A549 (cell line): ENCODE measurements around the gene TBC1D8.

Experiments
- CBX8 ChIP-seq: fragments of 200-600 bp; sonication (generic); IDR thresholded peaks from 2 replicates; pipeline ENCODE4 v1.6.1; 2016
- CHD2 ChIP-seq: fragments of 150-350 bp; IDR thresholded peaks from 2 replicates; pipeline ENCODE4 v1.6.1; 2014; ENCODE audit warnings: low read length; ENCODE audit not compliant: partially characterized antibody
- CTCF ChIP-seq: fragments of >200 bp; sonication (Bioruptor Twin); formaldehyde crosslinking; IDR thresholded peaks from 3 replicates; pipeline ENCODE4 v1.5.1; 2016
- EP300 ChIP-seq, 2 experiments: fragments of >200 bp; sonication (Bioruptor Twin); formaldehyde crosslinking; IDR thresholded peaks; 2 replicates in 1 of 2; 3 replicates in 1 of 2; pipeline ENCODE4 v1.6.1; 2016 to 2017
- FOSL2 ChIP-seq, 2 experiments: fragments of 450-650 bp in 1 of 2; fragments of >200 bp in 1 of 2; sonication (Bioruptor Twin) in 1 of 2; formaldehyde crosslinking; IDR thresholded peaks; 2 replicates each; pipeline versions ENCODE4 v1.5.0 to v1.6.1; 2016 to 2020; ENCODE audit warnings: mild to moderate bottlenecking in 1 of 2, moderate library complexity in 1 of 2
- GATA3 ChIP-seq: IDR thresholded peaks from 2 replicates; pipeline ENCODE4 v1.6.1; 2012; ENCODE audit warnings: borderline replicate concordance
- JUNB ChIP-seq: fragments of >200 bp; sonication (Bioruptor Twin); formaldehyde crosslinking; IDR thresholded peaks from 2 replicates; pipeline ENCODE4 v1.6.1; 2016
- MAFK ChIP-seq: fragments of 450-650 bp; IDR thresholded peaks from 2 replicates; pipeline ENCODE4 v1.6.1; 2014; ENCODE audit not compliant: partially characterized antibody
- MAZ ChIP-seq: fragments of 150-350 bp; IDR thresholded peaks from 2 replicates; pipeline ENCODE4 v1.6.1; 2014; ENCODE audit warnings: antibody characterized with exemption, low read depth, low read length, borderline replicate concordance
- POLR2A ChIP-seq: IDR thresholded peaks from 2 replicates; pipeline ENCODE4 v1.6.1; 2012; ENCODE audit warnings: mild to moderate bottlenecking, low read length
- SMC3 ChIP-seq: fragments of >200 bp; sonication (Bioruptor Twin); formaldehyde crosslinking; IDR thresholded peaks from 3 replicates; pipeline ENCODE4 v1.6.1; 2018; ENCODE audit warnings: inconsistent platforms
- TF ChIP-seq, protein P1 (sequence below): IDR thresholded peaks from 2 replicates; pipeline ENCODE4 v1.6.1; 2012
- TF ChIP-seq, protein P2 (sequence below): fragments of 200-600 bp; sonication (generic); IDR thresholded peaks from 2 replicates; pipeline ENCODE4 v1.6.1; 2016; ENCODE audit warnings: antibody characterized with exemption, mild to moderate bottlenecking, moderate library complexity

DNA sequence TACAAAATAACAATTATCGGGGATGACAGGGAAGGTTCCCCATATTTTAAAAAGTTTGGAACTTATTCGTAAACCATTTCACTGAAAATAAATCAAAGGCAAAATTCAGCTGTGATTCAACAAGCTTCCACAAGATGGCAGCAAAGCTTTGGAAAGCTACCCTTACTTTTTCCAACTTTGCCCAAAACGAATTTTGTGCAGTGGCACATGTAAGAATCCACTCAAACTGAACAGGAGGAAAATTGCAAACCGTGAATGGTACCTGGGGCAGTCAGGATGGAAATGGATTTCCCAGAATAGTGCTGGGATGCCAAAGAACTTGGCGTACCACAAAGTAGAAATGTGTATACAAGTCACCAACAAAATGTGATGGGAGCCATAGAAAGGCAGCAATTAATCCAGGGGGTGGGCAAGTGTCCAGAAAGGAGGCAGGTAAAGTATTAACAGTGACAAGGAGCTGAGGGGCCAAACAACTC is 138.4 kb downstream of the TBC1D8 start:
- no peak for TF ChIP-seq POLR2A
- TF ChIP-seq CHD2 = no peak
- no peak for TF ChIP-seq GATA3
- peak; percentile 88 for TF ChIP-seq CTCF
- TF ChIP-seq, protein P1, sequence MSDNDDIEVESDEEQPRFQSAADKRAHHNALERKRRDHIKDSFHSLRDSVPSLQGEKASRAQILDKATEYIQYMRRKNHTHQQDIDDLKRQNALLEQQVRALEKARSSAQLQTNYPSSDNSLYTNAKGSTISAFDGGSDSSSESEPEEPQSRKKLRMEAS = peak; percentile 24; the same call in 1 of the 2 replicates
- no peak for TF ChIP-seq MAFK
- no peak for TF ChIP-seq CBX8
- TF ChIP-seq JUNB = no peak
- no peak for TF ChIP-seq FOSL2 (IDR thresholded peaks at IDR 0.05)
- TF ChIP-seq FOSL2 (CRISPR knock-in tag; IDR thresholded peaks at IDR 0.05) = no peak
- no peak for TF ChIP-seq MAZ
- no peak for TF ChIP-seq EP300 (IDR thresholded peaks at IDR 0.05)
- TF ChIP-seq, protein P2, sequence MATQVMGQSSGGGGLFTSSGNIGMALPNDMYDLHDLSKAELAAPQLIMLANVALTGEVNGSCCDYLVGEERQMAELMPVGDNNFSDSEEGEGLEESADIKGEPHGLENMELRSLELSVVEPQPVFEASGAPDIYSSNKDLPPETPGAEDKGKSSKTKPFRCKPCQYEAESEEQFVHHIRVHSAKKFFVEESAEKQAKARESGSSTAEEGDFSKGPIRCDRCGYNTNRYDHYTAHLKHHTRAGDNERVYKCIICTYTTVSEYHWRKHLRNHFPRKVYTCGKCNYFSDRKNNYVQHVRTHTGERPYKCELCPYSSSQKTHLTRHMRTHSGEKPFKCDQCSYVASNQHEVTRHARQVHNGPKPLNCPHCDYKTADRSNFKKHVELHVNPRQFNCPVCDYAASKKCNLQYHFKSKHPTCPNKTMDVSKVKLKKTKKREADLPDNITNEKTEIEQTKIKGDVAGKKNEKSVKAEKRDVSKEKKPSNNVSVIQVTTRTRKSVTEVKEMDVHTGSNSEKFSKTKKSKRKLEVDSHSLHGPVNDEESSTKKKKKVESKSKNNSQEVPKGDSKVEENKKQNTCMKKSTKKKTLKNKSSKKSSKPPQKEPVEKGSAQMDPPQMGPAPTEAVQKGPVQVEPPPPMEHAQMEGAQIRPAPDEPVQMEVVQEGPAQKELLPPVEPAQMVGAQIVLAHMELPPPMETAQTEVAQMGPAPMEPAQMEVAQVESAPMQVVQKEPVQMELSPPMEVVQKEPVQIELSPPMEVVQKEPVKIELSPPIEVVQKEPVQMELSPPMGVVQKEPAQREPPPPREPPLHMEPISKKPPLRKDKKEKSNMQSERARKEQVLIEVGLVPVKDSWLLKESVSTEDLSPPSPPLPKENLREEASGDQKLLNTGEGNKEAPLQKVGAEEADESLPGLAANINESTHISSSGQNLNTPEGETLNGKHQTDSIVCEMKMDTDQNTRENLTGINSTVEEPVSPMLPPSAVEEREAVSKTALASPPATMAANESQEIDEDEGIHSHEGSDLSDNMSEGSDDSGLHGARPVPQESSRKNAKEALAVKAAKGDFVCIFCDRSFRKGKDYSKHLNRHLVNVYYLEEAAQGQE = no peak
- peak; percentile 84 for TF ChIP-seq SMC3
